GM12865 (cell line): Measurements from ENCODE around the gene PLCB1.

Source experiments
- DNase-seq: peaks from one replicate; pipeline ENCODE4 v3.0.0; 2010; ENCODE audit warnings: low read depth
- H3K4me3 ChIP-seq: 2 replicates; pipeline ENCODE4 v1.5.1; 2011; ENCODE audit warnings: mild to moderate bottlenecking, low read depth, low read length, control low read depth
- TF ChIP-seq, protein P1 (sequence below): IDR thresholded peaks from 2 replicates; pipeline ENCODE4 v1.5.1; 2011; ENCODE audit warnings: low read length, control low read depth, low read depth, inconsistent platforms; ENCODE audit not compliant: insufficient read depth; ENCODE audit errors: missing control alignments

Gene PLCB1

DNA sequence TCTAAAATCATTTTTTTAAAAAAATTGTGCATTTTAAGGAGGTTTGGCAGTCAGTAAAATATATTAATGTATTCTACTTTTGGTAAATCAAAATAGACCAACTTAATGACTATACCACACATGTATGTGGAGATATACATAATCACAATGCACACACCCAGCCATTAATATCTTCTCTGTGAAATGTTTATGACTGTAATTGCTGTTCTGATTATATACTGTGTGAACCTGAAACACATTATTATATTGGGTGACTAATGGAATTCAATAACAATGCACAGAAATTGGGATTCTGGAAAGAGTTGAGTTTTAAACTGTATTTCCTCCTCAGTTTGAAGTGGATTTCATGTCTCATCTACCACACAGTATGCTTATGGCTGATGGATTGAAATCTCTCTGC is 233.6 kb downstream of the PLCB1 start:
- no peak for DNase-seq
- TF ChIP-seq, protein P1, sequence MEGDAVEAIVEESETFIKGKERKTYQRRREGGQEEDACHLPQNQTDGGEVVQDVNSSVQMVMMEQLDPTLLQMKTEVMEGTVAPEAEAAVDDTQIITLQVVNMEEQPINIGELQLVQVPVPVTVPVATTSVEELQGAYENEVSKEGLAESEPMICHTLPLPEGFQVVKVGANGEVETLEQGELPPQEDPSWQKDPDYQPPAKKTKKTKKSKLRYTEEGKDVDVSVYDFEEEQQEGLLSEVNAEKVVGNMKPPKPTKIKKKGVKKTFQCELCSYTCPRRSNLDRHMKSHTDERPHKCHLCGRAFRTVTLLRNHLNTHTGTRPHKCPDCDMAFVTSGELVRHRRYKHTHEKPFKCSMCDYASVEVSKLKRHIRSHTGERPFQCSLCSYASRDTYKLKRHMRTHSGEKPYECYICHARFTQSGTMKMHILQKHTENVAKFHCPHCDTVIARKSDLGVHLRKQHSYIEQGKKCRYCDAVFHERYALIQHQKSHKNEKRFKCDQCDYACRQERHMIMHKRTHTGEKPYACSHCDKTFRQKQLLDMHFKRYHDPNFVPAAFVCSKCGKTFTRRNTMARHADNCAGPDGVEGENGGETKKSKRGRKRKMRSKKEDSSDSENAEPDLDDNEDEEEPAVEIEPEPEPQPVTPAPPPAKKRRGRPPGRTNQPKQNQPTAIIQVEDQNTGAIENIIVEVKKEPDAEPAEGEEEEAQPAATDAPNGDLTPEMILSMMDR = no peak
- no peak overlapping the region for H3K4me3 ChIP-seq

DNA sequence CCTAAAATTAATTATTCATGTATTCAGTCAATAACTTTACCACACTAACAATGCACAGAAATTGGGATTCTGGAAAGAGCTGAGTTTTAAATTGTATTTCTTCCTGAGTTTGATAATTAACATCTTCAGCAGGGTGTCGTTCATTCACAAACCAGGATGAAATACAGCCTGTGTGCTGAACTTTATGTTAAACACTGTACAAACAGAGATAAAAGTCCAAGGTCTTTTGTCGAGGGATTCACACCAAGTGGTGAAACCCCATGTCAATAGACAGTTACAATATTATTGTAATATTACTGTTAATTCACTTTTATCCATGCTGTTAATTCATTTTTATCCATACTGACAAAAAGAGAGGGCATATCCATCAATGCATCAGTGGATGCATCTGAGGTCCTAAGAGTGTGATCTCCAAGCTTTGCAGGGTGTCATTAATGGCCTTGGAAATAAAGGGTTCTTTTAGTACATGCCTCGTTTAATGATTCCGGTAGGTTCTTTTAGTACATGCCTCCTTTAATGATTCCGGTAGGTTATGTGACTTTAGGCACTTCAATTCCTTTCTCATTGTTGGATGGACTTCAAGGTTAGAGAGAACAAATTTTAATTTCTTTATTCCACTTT is 234.3 kb downstream of the PLCB1 start:
- DNase-seq = no peak
- no peak overlapping the region for H3K4me3 ChIP-seq
- TF ChIP-seq, protein P1 = no peak

DNA sequence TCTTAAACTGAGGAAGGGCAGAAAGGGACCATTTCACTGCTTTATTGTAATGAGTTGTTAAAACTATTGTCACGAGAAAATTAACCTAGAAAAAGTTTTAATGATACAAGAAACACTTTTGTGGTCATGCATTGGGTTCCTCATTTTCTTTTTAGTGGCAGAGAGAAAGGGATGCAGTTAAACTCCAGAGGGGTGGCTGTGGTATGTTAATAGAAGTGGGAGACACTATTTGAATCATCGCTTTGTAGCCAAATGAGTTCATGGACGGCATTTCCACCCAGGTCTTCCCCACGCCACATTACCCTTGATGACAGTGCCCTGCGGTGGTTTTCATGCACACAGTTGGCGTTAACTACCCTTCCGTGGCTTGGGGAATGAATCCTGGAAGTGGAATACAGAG is 235.6 kb downstream of the PLCB1 start:
- DNase-seq = no peak
- H3K4me3 ChIP-seq = no peak overlapping the region
- TF ChIP-seq, protein P1 = no peak

DNA sequence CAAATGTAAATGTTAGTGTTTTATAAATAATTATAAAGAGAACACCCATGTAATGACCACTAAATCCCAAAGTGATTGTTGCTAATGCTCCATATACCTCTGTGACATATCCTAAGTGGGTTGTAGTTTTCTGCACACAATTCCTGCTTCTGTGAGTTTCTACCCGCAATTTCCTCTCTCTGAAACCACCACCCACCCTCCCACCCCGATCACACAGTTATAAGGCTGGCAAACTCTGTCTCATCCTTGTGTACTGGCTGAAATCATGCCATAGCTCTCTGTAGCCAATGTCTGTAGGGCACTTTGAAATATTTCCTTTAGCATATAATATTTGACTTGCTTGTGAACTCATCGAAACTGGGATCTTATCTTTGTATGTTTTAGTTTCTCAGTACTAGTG is 236.6 kb downstream of the PLCB1 start:
- H3K4me3 ChIP-seq = no peak overlapping the region
- no peak for DNase-seq
- TF ChIP-seq, protein P1 = no peak

DNA sequence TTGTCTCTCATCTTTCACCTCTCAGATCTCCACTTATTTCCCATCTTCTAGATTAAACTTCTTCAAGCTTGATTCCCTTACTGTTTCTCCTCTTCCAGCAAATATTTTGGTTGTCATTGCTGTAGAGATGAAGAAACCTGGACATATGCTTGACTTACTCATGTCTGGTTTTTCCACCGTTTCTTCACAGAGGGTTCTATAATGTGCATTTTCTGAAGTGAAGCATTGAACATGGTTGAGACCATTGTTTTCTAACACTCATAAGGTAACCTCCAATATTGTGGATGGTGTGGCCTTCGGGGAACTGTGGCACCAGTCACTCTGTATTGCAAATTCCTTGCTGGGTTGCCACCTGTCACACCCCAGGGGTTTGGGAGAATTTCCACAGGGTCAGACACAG is 237.2 kb downstream of the PLCB1 start:
- TF ChIP-seq, protein P1 = no peak
- DNase-seq = no peak
- no peak overlapping the region for H3K4me3 ChIP-seq

DNA sequence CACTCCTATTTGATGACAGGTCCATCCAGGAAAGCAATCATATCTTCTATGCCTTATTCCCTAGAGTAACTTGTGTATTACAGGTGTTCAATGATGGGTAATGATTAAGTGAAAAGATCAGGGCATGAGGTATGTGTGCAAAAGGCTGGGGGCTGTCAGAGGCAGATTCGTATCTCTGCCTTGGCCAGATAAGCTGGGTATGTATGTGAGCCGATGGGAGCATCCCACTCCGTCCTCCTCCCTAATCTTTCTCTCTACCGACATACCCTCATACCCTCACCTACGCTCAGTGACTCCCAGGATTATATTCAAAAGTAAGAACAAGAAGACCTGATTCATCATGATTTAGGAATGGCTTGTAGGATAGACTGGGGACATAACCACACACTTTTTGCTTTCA is 238.7 kb downstream of the PLCB1 start:
- H3K4me3 ChIP-seq = no peak overlapping the region
- no peak for DNase-seq
- TF ChIP-seq, protein P1 = no peak

DNA sequence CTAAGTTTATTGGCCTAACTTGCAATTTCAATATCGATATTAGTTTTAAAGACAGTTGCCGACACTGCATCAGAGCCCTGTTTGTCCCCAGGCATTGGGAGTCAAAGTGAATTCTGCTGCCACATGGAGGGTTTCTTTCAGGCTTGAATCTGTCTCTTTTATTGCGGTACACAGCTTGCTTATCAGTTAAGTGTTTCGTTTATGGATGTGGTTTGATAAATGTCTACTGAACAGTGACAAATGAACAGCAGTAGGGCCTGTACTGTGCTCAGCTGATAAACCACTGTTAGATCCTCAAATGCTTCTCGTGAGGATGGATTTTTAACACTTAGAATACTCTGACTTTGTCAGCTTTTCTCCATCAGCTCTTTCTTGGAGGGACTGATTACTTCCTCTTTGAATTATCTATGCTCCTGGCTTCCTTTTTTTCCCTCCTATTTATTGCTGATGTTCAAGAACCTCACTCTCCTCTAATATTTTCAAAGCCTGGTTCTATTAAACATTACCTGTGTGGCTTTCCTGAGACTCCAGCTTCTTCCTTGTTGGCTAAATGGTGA is 240.8 kb downstream of the PLCB1 start:
- no peak for DNase-seq
- H3K4me3 ChIP-seq = no peak overlapping the region
- TF ChIP-seq, protein P1 = no peak
